Natural killer cell (primary cell): ENCODE measurements around the gene ROM1. TPM values are rescaled to one million over a fixed set of nuclear protein-coding genes. Genes with fewer than 3 reads are reported as not detected.

Experiments
- ATAC-seq, 3 donors: fragments of 150-1000 bp in 2 of 3; fragments of 200-7000 bp in 1 of 3; cut with Tn5 transposase; 1 replicate in 1 of 3; 2 replicates in 2 of 3; pipeline ENCODE4 v1.10.0; 2021; ENCODE audit warnings: mild to moderate bottlenecking in 2 of 3, moderate library complexity in 2 of 3
- DNase-seq, 2 donors: peaks; one replicate each; pipeline versions ENCODE4 v3.0.0 to v3.0.0-alpha.2; 2013 to 2021; ENCODE audit warnings: mixed read lengths in 1 of 2
- H3K27ac ChIP-seq: one replicate; pipeline ENCODE4 v1.5.1; 2013; ENCODE audit warnings: mild to moderate bottlenecking, low read length
- H3K27me3 ChIP-seq: one replicate; pipeline ENCODE4 v1.6.1; 2013; ENCODE audit warnings: low read length; ENCODE audit not compliant: control insufficient read depth, insufficient read depth
- H3K36me3 ChIP-seq: one replicate; pipeline ENCODE4 v1.6.1; 2013; ENCODE audit warnings: low read length; ENCODE audit not compliant: control insufficient read depth, insufficient read depth
- H3K4me1 ChIP-seq: one replicate; pipeline ENCODE4 v1.6.1; 2013; ENCODE audit warnings: low read length; ENCODE audit not compliant: control insufficient read depth, insufficient read depth
- H3K4me3 ChIP-seq: one replicate; pipeline ENCODE4 v1.5.1; 2013; ENCODE audit warnings: low read length
- H3K9me3 ChIP-seq: one replicate; pipeline ENCODE4 v1.6.1; 2013; ENCODE audit warnings: low read length; ENCODE audit not compliant: control insufficient read depth, insufficient read depth
- H3K27ac Mint-ChIP-seq, 2 donors: one replicate each; pipeline ENCODE4 v1.8.0; 2022; ENCODE audit warnings: mild to moderate bottlenecking in 2 of 2, mixed read lengths in 2 of 2, moderate library complexity in 1 of 2
- H3K27me3 Mint-ChIP-seq, 2 donors: one replicate each; pipeline ENCODE4 v1.8.0; 2022; ENCODE audit warnings: low read depth in 2 of 2, mixed read lengths in 2 of 2
- H3K36me3 Mint-ChIP-seq: one replicate; pipeline ENCODE4 v1.8.0; 2022; ENCODE audit warnings: mixed read lengths
- H3K4me1 Mint-ChIP-seq, 2 donors: one replicate each; pipeline ENCODE4 v1.8.0; 2022; ENCODE audit warnings: mixed read lengths in 2 of 2
- H3K4me3 Mint-ChIP-seq: one replicate; pipeline ENCODE4 v1.8.0; 2022; ENCODE audit warnings: mild to moderate bottlenecking, moderate library complexity, mixed read lengths
- H3K9me3 Mint-ChIP-seq, 2 donors: one replicate each; pipeline ENCODE4 v1.8.0; 2022; ENCODE audit warnings: mixed read lengths in 2 of 2
- WGBS: methylation state at CpG from one replicate; pipeline ENCODE4 v1.1.7; 2013; ENCODE audit warnings: missing lambda C conversion rate; ENCODE audit not compliant: insufficient coverage; 5-methylcytosine and 5-hydroxymethylcytosine counted together
- intact Hi-C: fragments of 100-400 bp; cut with micrococcal nuclease; formaldehyde crosslinking; loops from one replicate; pipeline ENCODE4 v1.14.2; 2022
- total RNA-seq, 4 donors: library from RNA; stranded (reverse); fragments of 120-200 nt in 1 of 4; gene quantifications; one replicate each; pipeline versions ENCODE4 v1.2.3 to v1.2.4, GENCODE V29; 2013 to 2022
- TF ChIP-seq, protein P1 (sequence below): fragments of 200-600 bp; IDR thresholded peaks from one replicate; pipeline ENCODE4 v1.8.0; 2022; ENCODE audit warnings: antibody characterized with exemption

ROM1 gene, protein sequence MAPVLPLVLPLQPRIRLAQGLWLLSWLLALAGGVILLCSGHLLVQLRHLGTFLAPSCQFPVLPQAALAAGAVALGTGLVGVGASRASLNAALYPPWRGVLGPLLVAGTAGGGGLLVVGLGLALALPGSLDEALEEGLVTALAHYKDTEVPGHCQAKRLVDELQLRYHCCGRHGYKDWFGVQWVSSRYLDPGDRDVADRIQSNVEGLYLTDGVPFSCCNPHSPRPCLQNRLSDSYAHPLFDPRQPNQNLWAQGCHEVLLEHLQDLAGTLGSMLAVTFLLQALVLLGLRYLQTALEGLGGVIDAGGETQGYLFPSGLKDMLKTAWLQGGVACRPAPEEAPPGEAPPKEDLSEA
- total RNA-seq = 1 to 10 TPM; 2.6 to 6.9 (median 3.9) TPM
- 1.9 TPM for total RNA-seq (2013)

DNA sequence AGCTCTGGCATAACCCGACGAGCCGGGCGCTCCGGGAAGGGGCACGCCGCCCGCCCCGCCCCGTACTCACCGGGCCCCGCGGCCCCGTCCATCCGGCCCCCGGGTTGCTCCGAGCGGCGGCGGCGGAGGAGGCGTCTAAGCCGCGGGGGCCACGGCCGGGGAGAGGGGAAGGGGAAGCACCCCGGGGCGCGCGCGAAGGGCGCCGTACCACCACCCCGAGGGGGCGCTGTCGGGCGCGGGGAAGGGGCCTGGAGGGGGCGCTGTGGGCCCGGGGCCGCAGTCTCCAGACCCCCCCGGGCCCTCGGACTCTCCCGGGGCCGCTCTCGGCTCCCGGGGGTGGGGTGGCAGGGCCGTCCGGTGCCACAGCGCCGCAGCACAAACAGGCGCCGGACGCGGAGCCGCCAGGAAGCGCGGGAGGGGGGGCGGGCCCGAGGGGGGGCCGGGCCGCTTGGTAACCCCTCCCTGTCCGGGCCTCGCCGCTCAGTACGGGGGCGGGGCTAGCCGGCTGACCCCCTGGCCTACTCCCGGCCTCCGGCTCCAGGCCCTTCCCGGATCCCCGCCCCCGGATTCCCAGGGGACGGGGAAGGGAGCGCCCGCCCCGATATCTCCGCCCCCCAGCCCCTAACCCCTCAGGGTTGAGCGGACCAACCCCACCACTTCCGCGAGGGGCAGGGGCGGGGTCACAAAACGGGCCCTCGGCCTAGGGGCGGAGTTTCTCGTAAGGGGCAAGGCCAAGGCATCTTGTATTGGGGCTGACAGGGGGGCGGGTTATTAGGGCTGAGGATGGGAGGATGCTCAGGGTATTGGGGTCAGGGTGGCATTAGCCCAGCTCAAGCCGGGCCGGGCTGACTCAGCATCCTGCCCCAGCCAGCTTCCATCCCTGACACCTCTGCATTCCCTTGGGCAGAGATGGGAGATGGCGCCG lies at the start of gene ROM1, which contains the start of gene EML3:
Gene ROM1 (plus strand): TSS at position 892 of the 925 bp plus-strand sequence. CDS start 25 bp downstream, at position 917.
Gene EML3 (minus strand): TSS at position 410 of the 925 bp plus-strand sequence. CDS start 318 bp downstream, at position 92.
- Mint-ChIP-seq H3K4me1 (peaks cover 18 to 52% of the 10 kb centered on the region in 2 donors), H3K4me3 (peak within 1 kb of the TSS; percentile 96), H3K27me3 (no peaks in the 10 kb centered on the region), H3K27ac (peak within 1 kb of the TSS; percentile 95 to 98), H3K9me3 (no peaks in the 10 kb centered on the region), H3K36me3 (no peaks in the 10 kb centered on the region)
- H3K27me3 ChIP-seq = no peaks in the 10 kb centered on the region
- intact Hi-C loops = loop anchor here (1.0 to 5.0 kb wide), 3 partner anchors 9 to 95 kb away; partner anchors contain the start of genes B3GAT3, BSCL2, C11orf98 and CSKMT
- ATAC-seq = peak; percentile 75 to 89 (median 76)
- H3K4me1 ChIP-seq = peaks cover 27% of the 10 kb centered on the region
- TF ChIP-seq, protein P1, sequence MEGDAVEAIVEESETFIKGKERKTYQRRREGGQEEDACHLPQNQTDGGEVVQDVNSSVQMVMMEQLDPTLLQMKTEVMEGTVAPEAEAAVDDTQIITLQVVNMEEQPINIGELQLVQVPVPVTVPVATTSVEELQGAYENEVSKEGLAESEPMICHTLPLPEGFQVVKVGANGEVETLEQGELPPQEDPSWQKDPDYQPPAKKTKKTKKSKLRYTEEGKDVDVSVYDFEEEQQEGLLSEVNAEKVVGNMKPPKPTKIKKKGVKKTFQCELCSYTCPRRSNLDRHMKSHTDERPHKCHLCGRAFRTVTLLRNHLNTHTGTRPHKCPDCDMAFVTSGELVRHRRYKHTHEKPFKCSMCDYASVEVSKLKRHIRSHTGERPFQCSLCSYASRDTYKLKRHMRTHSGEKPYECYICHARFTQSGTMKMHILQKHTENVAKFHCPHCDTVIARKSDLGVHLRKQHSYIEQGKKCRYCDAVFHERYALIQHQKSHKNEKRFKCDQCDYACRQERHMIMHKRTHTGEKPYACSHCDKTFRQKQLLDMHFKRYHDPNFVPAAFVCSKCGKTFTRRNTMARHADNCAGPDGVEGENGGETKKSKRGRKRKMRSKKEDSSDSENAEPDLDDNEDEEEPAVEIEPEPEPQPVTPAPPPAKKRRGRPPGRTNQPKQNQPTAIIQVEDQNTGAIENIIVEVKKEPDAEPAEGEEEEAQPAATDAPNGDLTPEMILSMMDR = peak; percentile 97
- H3K4me3 ChIP-seq = peak within 1 kb of the TSS; percentile 64
- peak within 1 kb of the TSS; percentile 89 for H3K27ac ChIP-seq
- peak; percentile 86 to 91 for DNase-seq
- peaks cover 39% of the 10 kb centered on the region for H3K36me3 ChIP-seq
- no peaks in the 10 kb centered on the region for H3K9me3 ChIP-seq
- WGBS = 3% methylated on average over 85 of the region's 91 CpGs

DNA sequence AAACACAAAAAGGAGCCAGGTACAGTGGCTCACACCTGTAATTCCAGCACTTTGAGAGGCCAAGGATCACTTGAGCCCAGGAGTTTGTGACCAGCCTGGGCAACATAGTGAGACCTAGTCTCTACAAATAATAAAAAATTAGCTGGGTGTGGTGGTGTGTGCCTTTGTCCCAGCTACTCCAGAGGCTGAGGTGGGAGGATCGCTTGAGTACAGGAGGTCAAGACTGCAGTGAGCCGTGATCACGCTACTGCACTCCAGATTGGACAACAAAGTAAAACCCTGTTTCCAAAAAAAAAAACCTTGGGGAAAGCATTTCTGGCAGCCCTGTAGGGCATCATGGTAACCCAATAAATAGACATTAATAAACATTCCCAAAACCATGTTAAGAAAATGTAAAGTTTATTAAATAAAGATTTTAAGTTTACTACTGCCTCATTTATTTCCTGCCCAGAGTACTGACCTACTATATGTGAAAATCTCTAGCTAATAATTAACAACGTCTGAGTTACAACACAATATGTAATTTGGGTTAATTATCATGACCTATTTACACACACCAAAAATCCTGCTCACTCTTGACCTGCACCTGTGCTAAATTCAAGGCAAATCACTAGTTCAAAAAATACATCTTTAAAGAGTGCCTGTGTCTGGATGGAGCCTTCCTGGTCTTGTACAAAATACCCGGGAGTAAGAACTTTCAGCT lies 47.8 kb upstream of the ROM1 start:
- no peak for DNase-seq
- TF ChIP-seq, protein P1 = no peak
- Mint-ChIP-seq H3K4me1 (peaks cover 16 to 26% of the 10 kb centered on the region in 2 donors), H3K9me3 (no peaks in the 10 kb centered on the region), H3K27me3 (no peaks in the 10 kb centered on the region), H3K36me3 (peaks cover 21% of the 10 kb centered on the region), H3K4me3 (no peak overlapping the region), H3K27ac (peak overlapping the region in 1 of 2 donors; percentile 24)
- H3K27me3 ChIP-seq = no peaks in the 10 kb centered on the region
- intact Hi-C loops = no loop called here
- H3K4me3 ChIP-seq = no peak overlapping the region
- WGBS = 94% methylated on average over 5 of the region's 5 CpGs
- ATAC-seq = no peak
- H3K4me1 ChIP-seq = peaks cover 4% of the 10 kb centered on the region
- H3K9me3 ChIP-seq = no peaks in the 10 kb centered on the region
- H3K36me3 ChIP-seq = peaks cover 59% of the 10 kb centered on the region
- no peak overlapping the region for H3K27ac ChIP-seq

DNA sequence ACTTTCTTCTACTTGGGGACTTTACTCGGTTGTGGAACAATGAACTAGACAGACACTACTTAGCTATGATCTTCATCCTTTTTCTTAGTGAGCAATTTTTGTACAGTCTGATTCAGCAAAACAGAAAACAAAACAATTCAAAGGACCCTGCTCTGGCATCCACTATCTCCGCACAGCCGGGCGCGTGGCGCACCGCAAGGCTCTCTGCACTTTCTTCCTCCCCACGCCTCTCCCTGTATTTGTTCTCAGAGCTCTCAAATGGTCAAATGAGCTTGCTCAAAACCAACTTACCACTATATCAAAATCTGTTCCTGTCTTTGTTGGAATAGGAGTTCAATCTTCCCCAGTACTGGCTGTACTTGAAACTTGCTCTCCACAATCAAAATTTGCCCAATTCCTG lies 46.8 kb upstream of the ROM1 start:
- peak overlapping the region in 1 of 2 donors; percentile 47 for H3K27ac Mint-ChIP-seq
- Histone ChIP-seq H3K4me1 (no peaks in the 10 kb centered on the region), H3K36me3 (peaks cover 66% of the 10 kb centered on the region), H3K9me3 (no peaks in the 10 kb centered on the region), H3K27me3 (no peaks in the 10 kb centered on the region), H3K27ac (no peak overlapping the region), H3K4me3 (no peak overlapping the region)
- TF ChIP-seq, protein P1 = no peak
- DNase-seq = no peak
- peaks cover 9 to 24% of the 10 kb centered on the region in 2 donors for H3K4me1 Mint-ChIP-seq
- H3K27me3 Mint-ChIP-seq = no peaks in the 10 kb centered on the region
- no peaks in the 10 kb centered on the region for H3K9me3 Mint-ChIP-seq
- 98% methylated on average over 8 of the region's 8 CpGs for WGBS
- no peak for ATAC-seq
- no peak overlapping the region for H3K4me3 Mint-ChIP-seq
- intact Hi-C loops = no loop called here
- H3K36me3 Mint-ChIP-seq = peaks cover 22% of the 10 kb centered on the region
